Muscle layer of duodenum (tissue), 2 donors: Measurements from ENCODE around the gene ANKFN1.

Experiments
- H3K27ac ChIP-seq: one replicate; pipeline ENCODE4 v1.7.0; 2013; ENCODE audit warnings: mild to moderate bottlenecking, low read length
- H3K27me3 ChIP-seq: one replicate; pipeline ENCODE4 v1.7.0; 2013; ENCODE audit warnings: low read depth, mild to moderate bottlenecking, control low read depth, low read length
- H3K36me3 ChIP-seq, 2 donors: one replicate each; pipeline ENCODE4 v1.7.0; 2013; ENCODE audit warnings: low read length in 2 of 2, control low read depth in 1 of 2, mild to moderate bottlenecking in 1 of 2; ENCODE audit not compliant: insufficient read depth in 2 of 2, control insufficient read depth in 1 of 2
- H3K4me1 ChIP-seq, 2 donors: one replicate each; pipeline ENCODE4 v1.7.0; 2013; ENCODE audit warnings: low read length in 2 of 2, mild to moderate bottlenecking in 2 of 2, control low read depth in 1 of 2, moderate library complexity in 1 of 2; ENCODE audit not compliant: insufficient read depth in 2 of 2, control insufficient read depth in 1 of 2
- H3K4me3 ChIP-seq, 2 donors: one replicate each; pipeline ENCODE4 v1.7.0; 2013; ENCODE audit warnings: low read length in 2 of 2, low read depth in 1 of 2, mild to moderate bottlenecking in 1 of 2
- H3K9me3 ChIP-seq, 2 donors: one replicate each; pipeline ENCODE4 v1.7.0; 2013; ENCODE audit warnings: low read length in 2 of 2, control low read depth in 1 of 2, mild to moderate bottlenecking in 1 of 2; ENCODE audit not compliant: control insufficient read depth in 1 of 2
- donor health status: healthy.

The ANKFN1 gene

DNA sequence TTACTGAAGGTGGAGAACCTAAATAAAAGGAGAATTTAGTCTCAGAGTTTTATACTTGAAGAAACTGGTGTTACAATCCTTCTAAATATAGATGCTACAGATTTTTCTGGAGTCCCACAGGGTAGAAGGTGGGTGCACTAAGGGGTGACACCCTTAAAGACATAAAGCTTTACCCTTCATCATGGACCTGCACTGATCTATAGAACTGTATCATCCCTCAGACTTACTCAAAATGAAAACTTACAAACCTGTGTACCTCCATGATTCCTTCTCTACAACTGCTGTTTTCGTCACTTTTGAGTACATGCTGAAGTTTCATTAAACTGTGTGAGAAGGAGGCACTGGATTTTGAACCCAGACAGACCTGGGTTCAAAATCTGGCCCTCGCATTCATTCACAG, 270.7 kb downstream of the ANKFN1 start:
- no peak overlapping the region for H3K4me3 ChIP-seq
- no peaks in the 10 kb centered on the region for H3K4me1 ChIP-seq
- no peak overlapping the region for H3K27ac ChIP-seq
- no peaks in the 10 kb centered on the region for H3K9me3 ChIP-seq
- H3K27me3 ChIP-seq: no peaks in the 10 kb centered on the region
- H3K36me3 ChIP-seq: no peaks in the 10 kb centered on the region

DNA sequence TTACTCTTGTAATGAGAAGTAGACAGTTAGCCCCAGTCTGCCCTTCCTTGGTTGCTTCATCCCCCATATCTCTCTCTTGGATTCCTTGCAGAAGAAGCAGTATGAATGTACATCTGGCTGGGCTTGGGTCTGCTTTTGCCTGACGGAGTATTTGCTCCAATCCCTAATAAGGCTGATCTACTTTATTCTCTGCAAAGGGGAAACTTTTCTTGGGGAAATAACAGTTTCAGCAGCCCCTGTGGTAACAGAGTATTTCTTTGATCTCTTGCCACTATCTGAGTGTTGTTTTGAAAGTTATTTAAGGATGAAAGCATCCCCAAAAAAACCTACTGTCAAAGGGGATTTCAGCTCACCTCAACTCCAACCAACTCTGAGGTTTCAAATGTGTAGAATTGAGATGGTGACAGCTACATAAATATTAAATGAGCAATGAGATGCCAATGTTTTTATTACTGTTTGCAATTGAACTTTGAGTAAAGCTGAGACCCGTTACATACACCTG, 271.3 kb downstream of the ANKFN1 start:
- Histone ChIP-seq H3K4me1 (no peaks in the 10 kb centered on the region), H3K9me3 (no peaks in the 10 kb centered on the region), H3K4me3 (no peak overlapping the region), H3K27me3 (no peaks in the 10 kb centered on the region), H3K36me3 (no peaks in the 10 kb centered on the region), H3K27ac (no peak overlapping the region)

DNA sequence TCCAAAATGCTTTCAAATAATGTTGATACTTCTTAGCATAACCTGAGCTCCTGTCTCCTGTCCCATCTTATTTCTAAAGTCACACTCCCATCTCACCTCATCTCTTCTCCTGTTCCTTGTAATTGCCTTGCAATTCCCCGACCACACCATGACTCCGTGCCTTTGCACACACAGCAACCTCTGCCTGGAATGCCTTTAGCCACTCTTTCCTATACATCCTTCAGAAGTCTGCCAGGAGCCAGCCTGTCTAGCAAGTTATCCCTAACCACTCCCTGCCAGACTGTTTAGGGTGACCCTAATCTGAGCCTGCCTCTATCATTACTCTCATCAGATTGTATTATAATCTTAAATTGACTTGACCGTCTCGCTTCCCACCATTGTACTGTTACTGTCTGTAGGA, 272.2 kb downstream of the ANKFN1 start:
- no peaks in the 10 kb centered on the region for H3K36me3 ChIP-seq
- no peaks in the 10 kb centered on the region for H3K27me3 ChIP-seq
- H3K9me3 ChIP-seq: no peaks in the 10 kb centered on the region
- H3K4me1 ChIP-seq: no peaks in the 10 kb centered on the region
- no peak overlapping the region for H3K27ac ChIP-seq
- H3K4me3 ChIP-seq: no peak overlapping the region

DNA sequence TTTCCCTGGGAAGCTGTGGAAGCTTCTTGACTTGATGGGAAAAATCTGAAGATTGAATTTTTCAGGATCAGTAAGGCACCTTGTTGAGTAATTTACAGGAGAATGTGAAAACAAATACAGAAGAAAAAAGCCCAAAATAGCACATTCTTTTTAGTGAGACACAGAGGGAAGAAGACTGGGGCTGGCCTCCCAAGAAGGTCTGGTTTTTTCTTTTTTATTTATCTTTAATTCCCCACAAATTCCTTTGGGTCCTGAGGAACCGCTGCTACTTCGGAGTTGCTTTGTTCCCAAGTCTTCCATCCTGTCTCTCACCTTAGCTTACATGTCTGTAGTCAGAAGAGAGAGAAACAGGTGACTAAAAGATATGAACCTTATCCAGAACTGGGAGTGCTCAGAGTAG, 273.6 kb downstream of the ANKFN1 start:
- no peaks in the 10 kb centered on the region for H3K9me3 ChIP-seq
- H3K27me3 ChIP-seq: no peaks in the 10 kb centered on the region
- no peaks in the 10 kb centered on the region for H3K36me3 ChIP-seq
- no peaks in the 10 kb centered on the region for H3K4me1 ChIP-seq
- no peak overlapping the region for H3K4me3 ChIP-seq
- H3K27ac ChIP-seq: no peak overlapping the region

DNA sequence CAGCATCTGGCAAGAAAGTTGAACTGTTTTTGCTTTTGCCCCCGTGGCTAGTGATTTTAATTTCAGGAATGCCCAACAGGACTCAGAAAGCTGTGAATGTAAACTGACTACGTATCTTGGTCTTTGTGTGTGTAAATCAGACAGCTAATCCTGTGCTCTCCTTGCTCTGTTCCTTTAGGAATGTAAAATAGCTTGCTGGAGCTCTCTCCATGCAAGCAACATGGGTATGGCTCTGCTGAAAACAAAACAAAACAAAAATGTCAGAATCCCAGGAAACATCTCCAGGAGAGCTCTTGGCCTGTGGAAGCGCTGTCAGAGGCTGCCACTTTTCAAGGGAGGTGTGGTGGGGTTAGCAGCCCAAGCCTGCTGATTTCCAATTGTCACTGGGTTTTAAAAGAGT, 278.5 kb downstream of the ANKFN1 start:
- no peaks in the 10 kb centered on the region for H3K9me3 ChIP-seq

DNA sequence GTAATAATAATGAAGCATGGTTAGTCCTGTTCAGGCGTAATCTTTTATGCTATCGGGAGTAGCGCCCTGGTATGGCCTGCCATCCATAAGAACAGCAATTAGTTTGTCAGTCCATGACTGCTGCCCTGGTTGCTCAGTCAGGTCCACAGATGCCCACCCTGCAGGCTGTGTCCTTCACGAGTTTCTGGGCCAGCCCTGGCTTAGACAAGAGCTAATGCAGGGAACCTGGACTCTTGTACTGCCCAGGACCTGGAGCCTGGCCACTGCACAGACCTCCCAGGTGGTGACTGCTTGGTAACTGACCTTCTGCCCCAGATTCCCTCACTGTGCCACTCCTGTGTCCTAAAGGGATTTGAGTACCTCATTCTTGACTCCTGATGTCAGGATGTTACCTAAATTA, 279.2 kb downstream of the ANKFN1 start:
- Histone ChIP-seq H3K9me3 (no peaks in the 10 kb centered on the region), H3K36me3 (no peaks in the 10 kb centered on the region), H3K4me1 (no peaks in the 10 kb centered on the region), H3K27me3 (no peaks in the 10 kb centered on the region), H3K4me3 (no peak overlapping the region), H3K27ac (no peak overlapping the region)

More for the DNA sequence above, 278.5 kb downstream of the ANKFN1 start:
- no peaks in the 10 kb centered on the region for H3K36me3 ChIP-seq
- no peaks in the 10 kb centered on the region for H3K4me1 ChIP-seq
- no peak overlapping the region for H3K4me3 ChIP-seq
- no peaks in the 10 kb centered on the region for H3K27me3 ChIP-seq
- no peak overlapping the region for H3K27ac ChIP-seq

DNA sequence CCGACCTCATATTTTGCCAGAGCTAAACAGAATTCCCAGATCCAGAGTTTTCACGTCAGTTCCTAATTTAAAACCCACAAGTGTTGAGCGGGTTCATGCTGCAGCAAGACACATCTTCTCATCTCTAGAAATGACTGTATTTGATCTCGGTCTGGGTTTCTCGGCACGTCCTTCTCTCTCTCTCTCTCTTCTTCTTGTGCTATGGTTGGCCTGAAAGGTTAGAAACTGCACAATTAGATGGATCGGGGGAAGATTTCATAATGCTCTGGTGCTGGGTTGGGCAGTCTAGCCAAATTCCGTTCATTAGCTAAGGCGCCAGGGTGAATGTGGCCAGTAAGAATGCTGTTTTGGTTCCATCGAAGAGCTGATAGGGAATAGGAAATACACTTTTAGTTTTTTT, 281.3 kb downstream of the ANKFN1 start:
- Histone ChIP-seq H3K27me3 (no peaks in the 10 kb centered on the region), H3K27ac (no peak overlapping the region), H3K4me3 (no peak overlapping the region), H3K36me3 (no peaks in the 10 kb centered on the region), H3K9me3 (no peaks in the 10 kb centered on the region), H3K4me1 (no peaks in the 10 kb centered on the region)

DNA sequence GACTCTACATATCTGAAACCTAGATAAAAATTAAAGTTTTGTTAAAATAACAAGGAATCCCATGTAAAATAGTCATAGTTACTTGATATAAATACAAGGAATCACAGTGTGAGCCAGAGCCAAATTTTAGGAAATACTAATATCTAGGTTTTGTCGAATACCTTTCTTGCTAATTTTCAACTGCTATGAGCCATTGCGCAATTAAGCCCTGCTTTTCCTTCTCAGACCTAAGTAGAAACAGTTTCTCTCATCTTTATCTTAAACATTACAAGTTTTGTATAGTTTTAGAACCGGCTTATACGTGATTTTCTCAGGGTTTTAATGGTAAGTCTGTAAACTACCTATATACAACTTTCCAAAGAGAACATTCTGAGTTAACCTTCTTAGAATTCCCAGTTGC, 282.9 kb downstream of the ANKFN1 start:
- no peaks in the 10 kb centered on the region for H3K27me3 ChIP-seq
- H3K4me3 ChIP-seq: no peak overlapping the region
- H3K4me1 ChIP-seq: no peaks in the 10 kb centered on the region
- no peaks in the 10 kb centered on the region for H3K36me3 ChIP-seq
- H3K9me3 ChIP-seq: no peaks in the 10 kb centered on the region
- H3K27ac ChIP-seq: no peak overlapping the region

DNA sequence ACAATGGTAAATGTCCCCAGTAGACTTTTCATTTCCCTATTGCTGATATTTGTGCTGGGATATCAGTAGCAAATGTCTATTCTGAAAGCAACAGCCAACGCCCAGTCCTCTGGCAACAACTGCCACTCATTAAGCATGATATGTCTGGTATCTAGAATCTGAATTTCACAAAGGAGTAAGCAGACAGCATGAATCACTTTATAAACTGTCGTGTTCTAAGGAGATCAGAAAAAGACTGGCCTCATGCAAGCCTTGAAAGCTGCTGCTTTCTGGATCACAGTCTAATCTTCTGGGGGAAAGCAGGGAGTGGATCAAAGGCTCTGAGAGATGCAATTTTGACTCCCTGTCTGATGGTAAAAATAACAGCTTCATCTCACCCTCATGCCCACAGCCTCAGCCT, 287.1 kb downstream of the ANKFN1 start:
- Histone ChIP-seq H3K36me3 (no peaks in the 10 kb centered on the region), H3K9me3 (no peaks in the 10 kb centered on the region), H3K4me1 (no peaks in the 10 kb centered on the region), H3K4me3 (no peak overlapping the region), H3K27ac (no peak overlapping the region), H3K27me3 (no peaks in the 10 kb centered on the region)

DNA sequence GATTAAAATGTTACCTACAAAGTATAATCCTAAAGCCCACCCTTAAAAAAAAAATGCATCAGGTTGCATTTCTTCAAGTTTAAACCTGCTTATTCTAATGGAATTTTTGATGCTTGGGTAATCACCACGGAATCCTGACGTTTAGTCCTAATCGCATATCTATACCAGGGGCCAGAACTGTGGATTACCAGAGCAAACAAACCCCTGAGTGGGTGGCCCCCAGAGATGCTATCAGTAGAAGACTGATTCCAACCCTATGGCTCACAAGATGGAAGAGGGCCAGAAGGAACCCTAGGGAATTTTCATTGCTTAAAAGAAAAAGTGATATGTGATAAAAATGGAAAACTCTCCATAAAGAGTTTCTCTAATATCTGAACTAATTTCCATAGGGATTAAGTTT, 288.0 kb downstream of the ANKFN1 start:
- no peak overlapping the region for H3K27ac ChIP-seq
- H3K9me3 ChIP-seq: no peaks in the 10 kb centered on the region
- H3K27me3 ChIP-seq: no peaks in the 10 kb centered on the region
- H3K4me1 ChIP-seq: no peaks in the 10 kb centered on the region
- no peak overlapping the region for H3K4me3 ChIP-seq
- no peaks in the 10 kb centered on the region for H3K36me3 ChIP-seq

DNA sequence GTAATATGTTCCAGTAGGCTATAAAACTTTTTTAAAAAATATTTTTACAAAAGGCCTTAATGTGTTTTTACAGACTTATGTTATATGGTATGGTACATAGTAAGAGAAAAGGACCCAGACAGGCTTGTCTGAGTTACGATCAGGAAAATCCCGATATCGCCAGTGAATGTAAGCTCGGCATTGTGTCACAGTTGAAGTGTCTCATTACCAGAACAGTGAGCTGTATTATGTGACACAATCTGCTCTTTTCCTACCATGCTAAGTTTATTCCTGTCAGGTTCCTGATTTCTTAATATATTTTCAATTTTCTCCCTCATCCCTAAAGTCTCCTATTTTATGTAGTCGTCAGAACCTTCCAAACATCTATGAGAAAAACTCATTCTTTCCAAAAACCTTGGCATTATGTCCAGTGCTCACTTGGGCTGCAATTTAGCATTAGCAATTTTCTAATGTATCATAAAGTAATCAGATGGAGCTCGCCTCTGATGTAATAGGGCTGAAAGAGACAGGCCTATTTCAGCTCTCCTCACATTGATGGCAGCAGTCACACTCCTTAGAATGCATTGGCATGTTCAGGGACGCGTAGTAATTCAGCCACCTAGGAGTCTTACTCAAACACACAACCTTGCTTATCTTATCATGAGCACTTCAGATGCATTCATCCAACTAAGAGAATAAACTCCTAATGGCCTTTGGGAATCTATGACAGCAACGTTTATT, 292.6 kb downstream of the ANKFN1 start:
- no peaks in the 10 kb centered on the region for H3K9me3 ChIP-seq
- H3K27me3 ChIP-seq: no peaks in the 10 kb centered on the region
- no peak overlapping the region for H3K4me3 ChIP-seq
- H3K27ac ChIP-seq: no peak overlapping the region
- no peaks in the 10 kb centered on the region for H3K4me1 ChIP-seq
- no peaks in the 10 kb centered on the region for H3K36me3 ChIP-seq

DNA sequence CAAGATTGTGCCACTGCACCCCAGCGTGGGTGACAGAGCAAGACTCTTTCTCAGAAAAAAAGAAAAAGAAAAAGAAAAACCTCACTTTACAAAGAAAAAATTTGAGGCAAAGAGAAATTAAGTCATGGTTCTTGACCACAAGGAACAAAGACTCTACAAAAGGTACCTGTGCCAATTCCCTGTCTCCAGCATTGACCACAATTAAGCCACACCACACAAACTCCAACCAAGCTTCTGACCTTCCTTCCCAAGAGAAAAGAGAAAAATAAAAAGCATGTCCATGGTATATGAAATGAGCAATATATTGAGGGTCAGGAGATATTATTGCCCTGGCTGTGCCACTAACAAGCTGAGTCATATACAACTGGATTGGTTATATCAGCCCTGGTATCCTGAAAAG, 293.9 kb downstream of the ANKFN1 start:
- no peaks in the 10 kb centered on the region for H3K36me3 ChIP-seq
- H3K27me3 ChIP-seq: no peaks in the 10 kb centered on the region
- no peak overlapping the region for H3K4me3 ChIP-seq
- no peaks in the 10 kb centered on the region for H3K4me1 ChIP-seq
- no peak overlapping the region for H3K27ac ChIP-seq
- no peaks in the 10 kb centered on the region for H3K9me3 ChIP-seq
